ENCODE measurements around the gene SPRYD4.

GRCh38 chr12:56434828-56435227, 33.5 kb upstream of the SPRYD4 start:
- no peak for TF ChIP-seq ZNF792 (tag by site-specific recombination; IDR thresholded peaks at IDR 0.05)
- TF ChIP-seq ZNF658 (tag by site-specific recombination; IDR thresholded peaks at IDR 0.05), result no peak
- no peak for TF ChIP-seq KLF17 (tag by site-specific recombination; IDR thresholded peaks at IDR 0.05)

All from HEK293 (cell line).